Astrocyte (in vitro differentiated cells and primary cell): ENCODE data around the gene C4orf51. TPM values are rescaled to one million over a fixed set of nuclear protein-coding genes. Genes with fewer than 3 reads are reported as not detected.

Experiments
- DNase-seq: peaks from one replicate; pipeline ENCODE4 v3.0.0-alpha.2; 2010; ENCODE audit warnings: low read depth
- FAIRE-seq: peaks from 2 replicates; lab custom pipeline; 2011; peaks lifted over from hg19 to GRCh38; lab: Jason Lieb, UNC
- H2AFZ ChIP-seq: 2 replicates; pipeline ENCODE4 v1.6.0; 2012; ENCODE audit warnings: low read depth, low read length, inconsistent platforms
- H3K27ac ChIP-seq: 2 replicates; pipeline ENCODE4 v1.5.1; 2011; ENCODE audit warnings: low read depth, low read length, inconsistent platforms
- H3K27me3 ChIP-seq: 2 replicates; pipeline ENCODE4 v1.6.0; 2011; ENCODE audit warnings: low read length, inconsistent platforms; ENCODE audit not compliant: insufficient read depth
- H3K36me3 ChIP-seq: 2 replicates; pipeline ENCODE4 v1.5.1; 2011; ENCODE audit warnings: low read length, inconsistent platforms; ENCODE audit not compliant: insufficient read depth
- H3K4me1 ChIP-seq: 2 replicates; pipeline ENCODE4 v1.5.1; 2011; ENCODE audit warnings: low read length, inconsistent platforms; ENCODE audit not compliant: insufficient read depth
- H3K4me2 ChIP-seq: 2 replicates; pipeline ENCODE4 v1.6.0; 2012; ENCODE audit warnings: low read length, inconsistent platforms
- H3K4me3 ChIP-seq: 2 replicates; pipeline ENCODE4 v1.5.1; 2011; ENCODE audit warnings: low read depth, mild to moderate bottlenecking, low read length, inconsistent platforms; ENCODE audit not compliant: insufficient read depth
- H3K79me2 ChIP-seq: 2 replicates; pipeline ENCODE4 v1.6.0; 2012; ENCODE audit warnings: mild to moderate bottlenecking, low read length, inconsistent platforms; ENCODE audit not compliant: insufficient read depth
- H3K9ac ChIP-seq: 2 replicates; pipeline ENCODE4 v1.6.0; 2012; ENCODE audit warnings: mild to moderate bottlenecking, low read length, inconsistent platforms
- H3K9me3 ChIP-seq: 2 replicates; pipeline ENCODE4 v1.5.1; 2012; ENCODE audit warnings: low read depth, mild to moderate bottlenecking, low read length, inconsistent platforms; ENCODE audit not compliant: insufficient read depth
- H4K20me1 ChIP-seq: 2 replicates; pipeline ENCODE4 v1.6.0; 2012; ENCODE audit warnings: low read length, inconsistent platforms; ENCODE audit not compliant: insufficient read depth
- H3K27ac Mint-ChIP-seq: one replicate; pipeline ENCODE4 v1.8.0; 2021; ENCODE audit warnings: mild to moderate bottlenecking, mixed read lengths; ENCODE audit not compliant: unreplicated experiment
- H3K27me3 Mint-ChIP-seq: one replicate; pipeline ENCODE4 v1.8.0; 2021; ENCODE audit warnings: low read depth, mixed read lengths; ENCODE audit not compliant: unreplicated experiment
- H3K36me3 Mint-ChIP-seq: one replicate; pipeline ENCODE4 v1.8.0; 2021; ENCODE audit warnings: low read depth, mixed read lengths; ENCODE audit not compliant: unreplicated experiment
- H3K4me1 Mint-ChIP-seq: one replicate; pipeline ENCODE4 v1.8.0; 2021; ENCODE audit warnings: low read depth, mixed read lengths; ENCODE audit not compliant: unreplicated experiment
- H3K4me3 Mint-ChIP-seq: one replicate; pipeline ENCODE4 v1.8.0; 2021; ENCODE audit warnings: mild to moderate bottlenecking, moderate library complexity, mixed read lengths; ENCODE audit not compliant: unreplicated experiment
- H3K9me3 Mint-ChIP-seq: one replicate; pipeline ENCODE4 v1.8.0; 2021; ENCODE audit warnings: mild to moderate bottlenecking, mixed read lengths; ENCODE audit not compliant: unreplicated experiment
- EZH2 ChIP-seq: IDR thresholded peaks from 2 replicates; pipeline ENCODE4 v1.6.1; 2012; ENCODE audit warnings: mild to moderate bottlenecking, low read length, inconsistent platforms; ENCODE audit not compliant: insufficient read depth
- total RNA-seq: library from RNA; stranded (reverse); gene quantifications from 2 replicates; pipeline ENCODE4 v1.2.1, GENCODE V29; 2021
- TF ChIP-seq, protein P1 (sequence below): IDR thresholded peaks from 2 replicates; pipeline ENCODE4 v1.5.1; 2011; ENCODE audit warnings: low read depth, mild to moderate bottlenecking, inconsistent platforms, low read length, moderate library complexity; ENCODE audit not compliant: insufficient read depth

C4orf51 gene
- total RNA-seq, 1 donor from 2014 or later = not detected

DNA sequence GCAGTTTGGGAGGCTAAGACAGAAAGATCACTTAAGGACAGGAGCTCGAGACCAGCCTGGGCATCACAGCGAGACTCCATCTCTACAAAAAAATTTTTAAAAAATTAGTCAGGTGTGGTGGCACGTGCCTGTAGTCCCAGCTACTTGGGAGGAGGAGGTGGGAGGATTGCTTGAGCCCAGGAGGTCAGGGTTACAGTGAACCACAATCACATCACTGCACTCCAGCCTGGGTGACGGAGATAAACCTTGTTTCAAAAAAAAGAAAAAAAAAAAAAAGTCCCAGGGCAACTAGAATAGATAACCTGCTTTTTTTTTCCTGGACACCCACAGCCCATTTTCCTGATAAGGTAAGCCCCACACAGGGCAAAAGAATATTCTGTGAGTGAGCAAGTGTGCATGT is 96.3 kb downstream of the C4orf51 start:
- Histone ChIP-seq H3K9ac (no peak overlapping the region), H3K27me3 (no peaks in the 10 kb centered on the region), H4K20me1 (no peaks in the 10 kb centered on the region), H2AFZ (no peak overlapping the region), H3K4me2 (no peak overlapping the region), H3K4me3 (no peak overlapping the region), H3K36me3 (peaks cover 41% of the 10 kb centered on the region), H3K79me2 (no peaks in the 10 kb centered on the region), H3K9me3 (no peaks in the 10 kb centered on the region), H3K4me1 (no peaks in the 10 kb centered on the region), H3K27ac (no peak overlapping the region)
- no peak for DNase-seq
- TF ChIP-seq, protein P1, sequence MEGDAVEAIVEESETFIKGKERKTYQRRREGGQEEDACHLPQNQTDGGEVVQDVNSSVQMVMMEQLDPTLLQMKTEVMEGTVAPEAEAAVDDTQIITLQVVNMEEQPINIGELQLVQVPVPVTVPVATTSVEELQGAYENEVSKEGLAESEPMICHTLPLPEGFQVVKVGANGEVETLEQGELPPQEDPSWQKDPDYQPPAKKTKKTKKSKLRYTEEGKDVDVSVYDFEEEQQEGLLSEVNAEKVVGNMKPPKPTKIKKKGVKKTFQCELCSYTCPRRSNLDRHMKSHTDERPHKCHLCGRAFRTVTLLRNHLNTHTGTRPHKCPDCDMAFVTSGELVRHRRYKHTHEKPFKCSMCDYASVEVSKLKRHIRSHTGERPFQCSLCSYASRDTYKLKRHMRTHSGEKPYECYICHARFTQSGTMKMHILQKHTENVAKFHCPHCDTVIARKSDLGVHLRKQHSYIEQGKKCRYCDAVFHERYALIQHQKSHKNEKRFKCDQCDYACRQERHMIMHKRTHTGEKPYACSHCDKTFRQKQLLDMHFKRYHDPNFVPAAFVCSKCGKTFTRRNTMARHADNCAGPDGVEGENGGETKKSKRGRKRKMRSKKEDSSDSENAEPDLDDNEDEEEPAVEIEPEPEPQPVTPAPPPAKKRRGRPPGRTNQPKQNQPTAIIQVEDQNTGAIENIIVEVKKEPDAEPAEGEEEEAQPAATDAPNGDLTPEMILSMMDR = no peak
- Mint-ChIP-seq H3K27me3 (no peaks in the 10 kb centered on the region), H3K4me1 (peaks cover 12% of the 10 kb centered on the region), H3K4me3 (no peak overlapping the region), H3K27ac (no peak overlapping the region), H3K36me3 (peaks cover 22% of the 10 kb centered on the region), H3K9me3 (no peaks in the 10 kb centered on the region)
- no peak for FAIRE-seq

DNA sequence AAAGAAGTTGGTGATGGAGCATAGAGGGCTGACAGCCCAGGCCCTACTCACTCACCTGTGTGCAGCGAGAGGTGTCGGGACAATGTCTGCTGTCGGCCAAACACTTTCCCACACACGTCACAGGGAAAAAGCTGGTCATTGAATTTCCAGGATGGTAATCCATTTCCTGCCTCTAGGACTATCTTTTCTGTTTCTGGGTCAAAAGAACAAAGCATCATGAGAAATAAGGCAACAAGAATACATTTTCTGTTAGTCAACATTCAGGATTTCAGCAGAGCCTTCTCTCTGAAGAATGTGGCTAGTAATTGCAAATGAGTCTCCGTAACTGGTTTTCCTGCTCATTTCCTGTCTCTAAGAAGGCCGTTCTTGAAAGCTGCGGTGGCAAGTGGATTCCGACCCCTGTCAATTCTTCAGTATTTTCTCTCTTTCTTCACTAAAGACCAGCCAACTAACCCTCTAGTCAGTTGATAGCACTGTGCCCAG is 99.4 kb downstream of the C4orf51 start:
- H3K9ac ChIP-seq = peak overlapping the region; percentile 7
- no peaks in the 10 kb centered on the region for H3K79me2 ChIP-seq
- peak overlapping the region; percentile 7 for H3K4me2 ChIP-seq
- no peaks in the 10 kb centered on the region for H3K9me3 ChIP-seq
- no peak overlapping the region for H3K4me3 ChIP-seq
- peak; percentile 70 for DNase-seq
- peak overlapping the region; percentile 85 for H3K27ac Mint-ChIP-seq
- no peaks in the 10 kb centered on the region for H4K20me1 ChIP-seq
- H3K4me3 Mint-ChIP-seq = no peak overlapping the region
- peaks cover 36% of the 10 kb centered on the region for H3K36me3 Mint-ChIP-seq
- no peaks in the 10 kb centered on the region for H3K27me3 ChIP-seq
- H3K27me3 Mint-ChIP-seq = no peaks in the 10 kb centered on the region
- no peaks in the 10 kb centered on the region for H3K4me1 ChIP-seq
- peak overlapping the region; percentile 69 for H3K27ac ChIP-seq
- TF ChIP-seq EZH2 = no peak
- TF ChIP-seq, protein P1 = no peak
- peaks cover 14% of the 10 kb centered on the region for H3K4me1 Mint-ChIP-seq
- peaks cover 20% of the 10 kb centered on the region for H3K36me3 ChIP-seq
- FAIRE-seq = no peak
- no peak overlapping the region for H2AFZ ChIP-seq
- no peaks in the 10 kb centered on the region for H3K9me3 Mint-ChIP-seq

DNA sequence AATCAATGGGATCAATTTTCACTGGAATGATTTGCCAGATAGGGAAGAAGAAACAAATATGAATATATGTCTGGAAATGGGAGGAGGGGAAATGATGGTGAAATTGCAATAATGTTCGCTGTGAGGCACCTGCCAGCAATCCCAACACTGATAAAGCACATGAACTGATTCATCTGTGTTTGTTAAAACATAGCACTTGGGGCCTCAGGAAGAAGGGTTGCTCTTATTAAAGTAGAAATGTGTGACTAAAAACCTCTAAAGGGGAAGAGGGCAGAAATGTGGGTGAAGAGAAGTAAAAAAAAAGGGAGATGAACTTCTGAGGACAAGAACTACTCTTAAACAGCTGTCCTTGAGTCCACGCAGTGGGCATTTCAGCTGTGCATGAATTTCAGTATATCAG is 101.4 kb downstream of the C4orf51 start:
- Mint-ChIP-seq H3K4me1 (peaks cover 14% of the 10 kb centered on the region), H3K36me3 (peaks cover 35% of the 10 kb centered on the region), H3K9me3 (no peaks in the 10 kb centered on the region), H3K4me3 (no peak overlapping the region), H3K27ac (no peak overlapping the region), H3K27me3 (no peaks in the 10 kb centered on the region)
- Histone ChIP-seq H3K4me3 (no peak overlapping the region), H3K9me3 (no peaks in the 10 kb centered on the region), H4K20me1 (no peaks in the 10 kb centered on the region), H3K27ac (no peak overlapping the region), H2AFZ (no peak overlapping the region), H3K36me3 (peaks cover 6% of the 10 kb centered on the region), H3K4me2 (no peak overlapping the region), H3K9ac (no peak overlapping the region), H3K4me1 (no peaks in the 10 kb centered on the region), H3K27me3 (no peaks in the 10 kb centered on the region), H3K79me2 (no peaks in the 10 kb centered on the region)
- DNase-seq (peak; percentile 17), FAIRE-seq (no peak)
- no peak for TF ChIP-seq EZH2
- TF ChIP-seq, protein P1 = no peak
